ENCODE results near the gene MTCL3.

Gene MTCL3

GRCh38 chr6:127515234-127515793 is 3.8 kb downstream of the MTCL3 start:
- H3K36me3 Mint-ChIP-seq (ENCODE audit: low read depth), result no peaks in the 10 kb centered on the region
- peak; percentile 88 for DNase-seq
- H3K9me3 Mint-ChIP-seq, result no peaks in the 10 kb centered on the region
- H3K27me3 Mint-ChIP-seq (ENCODE audit: insufficient read depth), result peaks cover 70% of the 10 kb centered on the region
- Histone ChIP-seq H3K27me3 (ENCODE audit: control insufficient read depth, insufficient read depth, low read length, poor library complexity, severe bottlenecking) (peaks cover 53% of the 10 kb centered on the region), H3K4me1 (ENCODE audit: control insufficient read depth, insufficient read depth, low read length) (no peaks in the 10 kb centered on the region), H3K9ac (ENCODE audit: extremely low read depth, low read length, poor library complexity, severe bottlenecking) (no peak overlapping the region), H3K4me3 (ENCODE audit: low read length) (peak overlapping the region; percentile 78), H3K36me3 (ENCODE audit: control insufficient read depth, insufficient read depth, low read length) (no peaks in the 10 kb centered on the region), H3K27ac (ENCODE audit: low read depth, low read length) (peak overlapping the region; percentile 46), H3K9me3 (ENCODE audit: control insufficient read depth, low read length) (no peaks in the 10 kb centered on the region)
- H3K4me3 Mint-ChIP-seq, result peak overlapping the region; percentile 69
- H3K4me1 Mint-ChIP-seq, result peaks cover 21% of the 10 kb centered on the region
- TF ChIP-seq CTCF (conservative IDR thresholded peaks at IDR 0.05), result peak; percentile 64
- 0 to 1% methylated on average over 6 to 38 of the region's 38 CpGs for WGBS, 2 experiments (ENCODE audit: insufficient coverage in 1 of 2, insufficient read length in 1 of 2)
- H3K27ac Mint-ChIP-seq, result no peak overlapping the region

- Histone ChIP-seq H3K4me1 (ENCODE audit: control insufficient read depth, insufficient read depth, low read length) (no peaks in the 10 kb centered on the region), H3K27ac (ENCODE audit: low read depth, low read length) (no peak overlapping the region), H3K9ac (ENCODE audit: extremely low read depth, low read length, poor library complexity, severe bottlenecking) (no peak overlapping the region), H3K4me3 (ENCODE audit: low read length) (peak overlapping the region; percentile 78), H3K9me3 (ENCODE audit: control insufficient read depth, low read length) (no peaks in the 10 kb centered on the region), H3K27me3 (ENCODE audit: control insufficient read depth, insufficient read depth, low read length, poor library complexity, severe bottlenecking) (peaks cover 50% of the 10 kb centered on the region), H3K36me3 (ENCODE audit: control insufficient read depth, insufficient read depth, low read length) (no peaks in the 10 kb centered on the region)
- TF ChIP-seq CTCF (conservative IDR thresholded peaks at IDR 0.05), result no peak
- peak; percentile 89 for DNase-seq
- H3K27ac Mint-ChIP-seq, result no peak overlapping the region
- H3K36me3 Mint-ChIP-seq (ENCODE audit: low read depth), result no peaks in the 10 kb centered on the region
- peaks cover 65% of the 10 kb centered on the region for H3K27me3 Mint-ChIP-seq (ENCODE audit: insufficient read depth)
- no peaks in the 10 kb centered on the region for H3K9me3 Mint-ChIP-seq
- peaks cover 21% of the 10 kb centered on the region for H3K4me1 Mint-ChIP-seq
- peak overlapping the region; percentile 69 for H3K4me3 Mint-ChIP-seq
- 1 to 3% methylated on average over 25 to 32 of the region's 32 CpGs for WGBS, 2 experiments (ENCODE audit: insufficient coverage in 1 of 2, insufficient read length in 1 of 2)
Measured at GRCh38 chr6:127514773-127515227, 4.3 kb downstream of the MTCL3 start.

GRCh38 chr6:127514179-127514772 is 4.9 kb downstream of the MTCL3 start:
- Mint-ChIP-seq H3K9me3 (no peaks in the 10 kb centered on the region), H3K4me3 (peak overlapping the region; percentile 69), H3K27ac (no peak overlapping the region), H3K36me3 (ENCODE audit: low read depth) (no peaks in the 10 kb centered on the region), H3K27me3 (ENCODE audit: insufficient read depth) (peaks cover 61% of the 10 kb centered on the region), H3K4me1 (peaks cover 19% of the 10 kb centered on the region)
- Histone ChIP-seq H3K27me3 (ENCODE audit: control insufficient read depth, insufficient read depth, low read length, poor library complexity, severe bottlenecking) (peaks cover 45% of the 10 kb centered on the region), H3K4me1 (ENCODE audit: control insufficient read depth, insufficient read depth, low read length) (no peaks in the 10 kb centered on the region), H3K4me3 (ENCODE audit: low read length) (peak overlapping the region; percentile 78), H3K9me3 (ENCODE audit: control insufficient read depth, low read length) (no peaks in the 10 kb centered on the region), H3K36me3 (ENCODE audit: control insufficient read depth, insufficient read depth, low read length) (no peaks in the 10 kb centered on the region), H3K27ac (ENCODE audit: low read depth, low read length) (no peak overlapping the region), H3K9ac (ENCODE audit: extremely low read depth, low read length, poor library complexity, severe bottlenecking) (no peak overlapping the region)
- WGBS, 2 experiments (ENCODE audit: insufficient coverage in 1 of 2, insufficient read length in 1 of 2), result 23 to 51% methylated on average over 7 to 8 of the region's 8 CpGs
- no peak for TF ChIP-seq CTCF (conservative IDR thresholded peaks at IDR 0.05)
- DNase-seq, result no peak

Measured in endodermal cell (in vitro differentiated cells).